Neural cell (in vitro differentiated cells): ENCODE results near the gene SEZ6L2. TPM values are rescaled to one million over a fixed set of nuclear protein-coding genes. Genes with fewer than 3 reads are reported as not detected.

Source experiments
- H2AFZ ChIP-seq: fragments of 200-600, 300-800 bp; sonication (generic), shearing (Covaris generic); 2 replicates; pipeline ENCODE4 v1.6.0; 2014; ENCODE audit warnings: low read depth, mild to moderate bottlenecking, antibody characterized with exemption, low read length, moderate library complexity
- H3F3A ChIP-seq: fragments of 200-600 bp; shearing (Covaris generic); 2 replicates; pipeline ENCODE4 v1.6.1; 2016; ENCODE audit warnings: mild to moderate bottlenecking, moderate library complexity, mixed read lengths, antibody characterized with exemption, low read length; ENCODE audit not compliant: insufficient read depth, poor library complexity, severe bottlenecking
- H3K27ac ChIP-seq: fragments of 200-600, 300-800 bp; sonication (generic), shearing (Covaris generic); 2 replicates; pipeline ENCODE4 v1.5.1; 2014; ENCODE audit warnings: mild to moderate bottlenecking, low read length, moderate library complexity
- H3K27me3 ChIP-seq: fragments of 300-800, 200-600 bp; sonication (generic), shearing (Covaris generic); 2 replicates; pipeline ENCODE4 v1.6.0; 2014; ENCODE audit warnings: mild to moderate bottlenecking, low read depth, low read length, moderate library complexity; ENCODE audit not compliant: insufficient read depth
- H3K36me3 ChIP-seq: fragments of 300-800, 200-600 bp; sonication (generic), shearing (Covaris generic); 2 replicates; pipeline ENCODE4 v1.5.1; 2014; ENCODE audit warnings: mild to moderate bottlenecking, antibody characterized with exemption, low read length, moderate library complexity; ENCODE audit not compliant: insufficient read depth
- H3K4me2 ChIP-seq: fragments of 300-800, 200-600 bp; sonication (generic), shearing (Covaris generic); 2 replicates; pipeline ENCODE4 v1.6.0; 2014; ENCODE audit warnings: mild to moderate bottlenecking, low read length
- H3K4me3 ChIP-seq: fragments of 300-800, 200-600 bp; sonication (generic), shearing (Covaris generic); 2 replicates; pipeline ENCODE4 v1.5.1; 2014; ENCODE audit warnings: mild to moderate bottlenecking, low read length, moderate library complexity
- H3K79me2 ChIP-seq: fragments of 200-600 bp; shearing (Covaris generic); replicated peaks from 2 replicates; pipeline ENCODE4 v1.6.0; 2014; ENCODE audit warnings: mild to moderate bottlenecking, low read length, moderate library complexity; ENCODE audit not compliant: insufficient read depth
- H3K9ac ChIP-seq: fragments of 300-800, 200-600 bp; sonication (generic), shearing (Covaris generic); 2 replicates; pipeline ENCODE4 v1.6.1; 2016; ENCODE audit warnings: mild to moderate bottlenecking, low read length, mixed read lengths
- H3K9me2 ChIP-seq: fragments of 200-600 bp; shearing (Covaris generic); 2 replicates; pipeline ENCODE4 v1.6.1; 2016; ENCODE audit warnings: mild to moderate bottlenecking, low read length, mixed read lengths; ENCODE audit not compliant: insufficient read depth
- H3K9me3 ChIP-seq: fragments of 200-600, 300-800 bp; sonication (generic), shearing (Covaris generic); 2 replicates; pipeline ENCODE4 v1.6.1; 2016; ENCODE audit warnings: mild to moderate bottlenecking, mixed run types, low read length, moderate library complexity, mixed read lengths
- H4K20me1 ChIP-seq: fragments of 200-600 bp; shearing (Covaris generic); 2 replicates; pipeline ENCODE4 v1.6.1; 2016; ENCODE audit warnings: mild to moderate bottlenecking, mixed run types; ENCODE audit not compliant: insufficient read depth
- EP300 ChIP-seq: fragments of 450-650 bp; conservative IDR thresholded peaks from 2 replicates; pipeline ENCODE4 v1.6.1; 2014; ENCODE audit warnings: antibody characterized with exemption, mild to moderate bottlenecking, moderate library complexity; ENCODE audit not compliant: poor library complexity, severe bottlenecking
- EZH2 ChIP-seq: fragments of 200-600, 300-800 bp; shearing (Covaris generic), sonication (generic); IDR thresholded peaks from 2 replicates; pipeline ENCODE4 v1.6.1; 2014; ENCODE audit warnings: antibody characterized with exemption, low read length, borderline replicate concordance, mild to moderate bottlenecking; ENCODE audit not compliant: insufficient read depth, poor library complexity, severe bottlenecking
- MXI1 ChIP-seq: fragments of 450-650 bp; conservative IDR thresholded peaks from 2 replicates; pipeline ENCODE4 v1.6.1; 2014; ENCODE audit warnings: antibody characterized with exemption, mild to moderate bottlenecking; ENCODE audit not compliant: poor library complexity, severe bottlenecking
- POLR2AphosphoS5 ChIP-seq: IDR thresholded peaks from 2 replicates; pipeline ENCODE4 v1.6.1; 2012
- RAD21 ChIP-seq: fragments of 450-650 bp; conservative IDR thresholded peaks from 2 replicates; pipeline ENCODE4 v1.6.1; 2014; ENCODE audit warnings: antibody characterized with exemption, mild to moderate bottlenecking, moderate library complexity
- SMC3 ChIP-seq: fragments of 450-650 bp; conservative IDR thresholded peaks from 2 replicates; pipeline ENCODE4 v1.6.1; 2014; ENCODE audit warnings: antibody characterized with exemption, mild to moderate bottlenecking, moderate library complexity; ENCODE audit not compliant: poor library complexity
- TAF1 ChIP-seq: IDR thresholded peaks from 2 replicates; pipeline ENCODE4 v1.6.1; 2012; ENCODE audit warnings: low read depth
- polyA plus RNA-seq: library from polyadenylated mRNA; depleted of rRNA; stranded (reverse); fragments of >200 nt; gene quantifications from 2 replicates; pipeline ENCODE4 v1.2.3, GENCODE V29; 2014
- TF ChIP-seq, protein P1 (sequence below): IDR thresholded peaks from 2 replicates; pipeline ENCODE4 v1.6.1; 2012; ENCODE audit warnings: borderline replicate concordance
- TF ChIP-seq, protein P2 (sequence below): fragments of 450-650 bp; IDR thresholded peaks from 2 replicates; pipeline ENCODE4 v1.5.1; 2014; ENCODE audit warnings: antibody characterized with exemption, mild to moderate bottlenecking, moderate library complexity; ENCODE audit not compliant: poor library complexity, severe bottlenecking

Gene SEZ6L2
- polyA plus RNA-seq, 1 donor from 2014 or later: 48.8 TPM

- no peaks in the 10 kb centered on the region for H3F3A ChIP-seq
- H3K9me3 ChIP-seq: no peaks in the 10 kb centered on the region
- no peak overlapping the region for H3K9ac ChIP-seq
- no peaks in the 10 kb centered on the region for H3K27me3 ChIP-seq
- no peaks in the 10 kb centered on the region for H4K20me1 ChIP-seq
- TF ChIP-seq POLR2AphosphoS5 (no peak), EZH2 (no peak), RAD21 (no peak), EP300 (no peak), SMC3 (no peak), TAF1 (no peak), MXI1 (no peak)
- TF ChIP-seq, protein P1, sequence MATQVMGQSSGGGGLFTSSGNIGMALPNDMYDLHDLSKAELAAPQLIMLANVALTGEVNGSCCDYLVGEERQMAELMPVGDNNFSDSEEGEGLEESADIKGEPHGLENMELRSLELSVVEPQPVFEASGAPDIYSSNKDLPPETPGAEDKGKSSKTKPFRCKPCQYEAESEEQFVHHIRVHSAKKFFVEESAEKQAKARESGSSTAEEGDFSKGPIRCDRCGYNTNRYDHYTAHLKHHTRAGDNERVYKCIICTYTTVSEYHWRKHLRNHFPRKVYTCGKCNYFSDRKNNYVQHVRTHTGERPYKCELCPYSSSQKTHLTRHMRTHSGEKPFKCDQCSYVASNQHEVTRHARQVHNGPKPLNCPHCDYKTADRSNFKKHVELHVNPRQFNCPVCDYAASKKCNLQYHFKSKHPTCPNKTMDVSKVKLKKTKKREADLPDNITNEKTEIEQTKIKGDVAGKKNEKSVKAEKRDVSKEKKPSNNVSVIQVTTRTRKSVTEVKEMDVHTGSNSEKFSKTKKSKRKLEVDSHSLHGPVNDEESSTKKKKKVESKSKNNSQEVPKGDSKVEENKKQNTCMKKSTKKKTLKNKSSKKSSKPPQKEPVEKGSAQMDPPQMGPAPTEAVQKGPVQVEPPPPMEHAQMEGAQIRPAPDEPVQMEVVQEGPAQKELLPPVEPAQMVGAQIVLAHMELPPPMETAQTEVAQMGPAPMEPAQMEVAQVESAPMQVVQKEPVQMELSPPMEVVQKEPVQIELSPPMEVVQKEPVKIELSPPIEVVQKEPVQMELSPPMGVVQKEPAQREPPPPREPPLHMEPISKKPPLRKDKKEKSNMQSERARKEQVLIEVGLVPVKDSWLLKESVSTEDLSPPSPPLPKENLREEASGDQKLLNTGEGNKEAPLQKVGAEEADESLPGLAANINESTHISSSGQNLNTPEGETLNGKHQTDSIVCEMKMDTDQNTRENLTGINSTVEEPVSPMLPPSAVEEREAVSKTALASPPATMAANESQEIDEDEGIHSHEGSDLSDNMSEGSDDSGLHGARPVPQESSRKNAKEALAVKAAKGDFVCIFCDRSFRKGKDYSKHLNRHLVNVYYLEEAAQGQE: no peak
- TF ChIP-seq, protein P2, sequence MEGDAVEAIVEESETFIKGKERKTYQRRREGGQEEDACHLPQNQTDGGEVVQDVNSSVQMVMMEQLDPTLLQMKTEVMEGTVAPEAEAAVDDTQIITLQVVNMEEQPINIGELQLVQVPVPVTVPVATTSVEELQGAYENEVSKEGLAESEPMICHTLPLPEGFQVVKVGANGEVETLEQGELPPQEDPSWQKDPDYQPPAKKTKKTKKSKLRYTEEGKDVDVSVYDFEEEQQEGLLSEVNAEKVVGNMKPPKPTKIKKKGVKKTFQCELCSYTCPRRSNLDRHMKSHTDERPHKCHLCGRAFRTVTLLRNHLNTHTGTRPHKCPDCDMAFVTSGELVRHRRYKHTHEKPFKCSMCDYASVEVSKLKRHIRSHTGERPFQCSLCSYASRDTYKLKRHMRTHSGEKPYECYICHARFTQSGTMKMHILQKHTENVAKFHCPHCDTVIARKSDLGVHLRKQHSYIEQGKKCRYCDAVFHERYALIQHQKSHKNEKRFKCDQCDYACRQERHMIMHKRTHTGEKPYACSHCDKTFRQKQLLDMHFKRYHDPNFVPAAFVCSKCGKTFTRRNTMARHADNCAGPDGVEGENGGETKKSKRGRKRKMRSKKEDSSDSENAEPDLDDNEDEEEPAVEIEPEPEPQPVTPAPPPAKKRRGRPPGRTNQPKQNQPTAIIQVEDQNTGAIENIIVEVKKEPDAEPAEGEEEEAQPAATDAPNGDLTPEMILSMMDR: no peak
- no peak overlapping the region for H3K27ac ChIP-seq
- no peaks in the 10 kb centered on the region for H3K9me2 ChIP-seq
- no peaks in the 10 kb centered on the region for H3K36me3 ChIP-seq
- H3K4me2 ChIP-seq: no peak overlapping the region
- H3K79me2 ChIP-seq: peaks cover 4% of the 10 kb centered on the region
- H3K4me3 ChIP-seq: no peak overlapping the region
- H2AFZ ChIP-seq: no peak overlapping the region
These were observed 7.3 kb upstream of the SEZ6L2 start for GRCh38 chr16:29906520-29907244.

DNA sequence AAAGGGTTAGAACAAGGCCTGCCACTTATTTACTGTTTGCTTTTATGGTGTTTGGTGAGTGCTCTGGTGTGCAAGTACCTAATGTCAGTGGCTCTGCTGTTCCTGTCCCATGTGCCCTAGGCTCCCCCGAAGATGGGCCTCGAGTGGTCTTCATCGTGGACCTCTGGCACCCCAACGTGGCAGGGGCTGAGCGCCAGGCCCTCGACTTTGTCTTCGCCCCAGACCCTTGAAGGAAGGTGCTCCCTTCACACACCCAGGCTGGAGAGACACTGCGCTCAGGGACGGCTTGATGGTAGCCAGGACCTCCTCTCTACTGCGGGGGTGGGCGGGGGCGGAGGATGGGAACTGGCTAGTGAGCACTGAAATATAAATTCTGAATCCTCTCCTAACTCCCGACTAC is 6.3 kb upstream of the SEZ6L2 start:
- no peaks in the 10 kb centered on the region for H3K9me3 ChIP-seq
- H3K79me2 ChIP-seq: peaks cover 4% of the 10 kb centered on the region
- H4K20me1 ChIP-seq: no peaks in the 10 kb centered on the region
- no peak overlapping the region for H3K9ac ChIP-seq
- no peak overlapping the region for H3K27ac ChIP-seq
- no peaks in the 10 kb centered on the region for H3F3A ChIP-seq
- TF ChIP-seq, protein P1: no peak
- no peak for TF ChIP-seq SMC3
- TF ChIP-seq EZH2: no peak
- TF ChIP-seq, protein P2: no peak
- TF ChIP-seq RAD21: no peak
- no peak for TF ChIP-seq TAF1
- TF ChIP-seq POLR2AphosphoS5: no peak
- no peak for TF ChIP-seq EP300
- TF ChIP-seq MXI1: no peak
- H3K4me3 ChIP-seq: no peak overlapping the region
- no peaks in the 10 kb centered on the region for H3K27me3 ChIP-seq
- no peak overlapping the region for H2AFZ ChIP-seq
- H3K36me3 ChIP-seq: no peaks in the 10 kb centered on the region
- H3K9me2 ChIP-seq: no peaks in the 10 kb centered on the region
- H3K4me2 ChIP-seq: no peak overlapping the region
